Uterus (tissue), 4 donors: ENCODE data around the gene SLIT3. TPM values are rescaled to one million over a fixed set of nuclear protein-coding genes. Genes with fewer than 3 reads are reported as not detected.

Source experiments
- DNase-seq, 2 donors: peaks; one replicate each; pipeline ENCODE4 v3.0.0-alpha.2; 2019 to 2020
- H3K27ac ChIP-seq, 2 donors: fragments of 200-600 bp; sonication (generic); 1 replicate in 1 of 2; 2 replicates in 1 of 2; pipeline ENCODE4 v1.5.1; 2016 to 2018
- H3K27me3 ChIP-seq, 2 donors: fragments of 200-600 bp; sonication (generic); one replicate each; pipeline ENCODE4 v1.5.1; 2018 to 2019; ENCODE audit warnings: control low read depth in 1 of 2
- H3K36me3 ChIP-seq, 2 donors: fragments of 200-600 bp; sonication (generic); one replicate each; pipeline ENCODE4 v1.5.1; 2019; ENCODE audit warnings: control low read depth in 1 of 2
- H3K4me1 ChIP-seq, 2 donors: fragments of 200-600 bp; sonication (generic); one replicate each; pipeline ENCODE4 v1.5.1; 2018 to 2019; ENCODE audit warnings: control low read depth in 1 of 2
- H3K4me3 ChIP-seq, 2 donors: fragments of 200-600 bp; sonication (generic); 1 replicate in 1 of 2; 2 replicates in 1 of 2; pipeline ENCODE4 v1.5.1; 2018 to 2019; ENCODE audit warnings: mild to moderate bottlenecking in 1 of 2
- H3K9me3 ChIP-seq, 2 donors: fragments of 200-600 bp; sonication (generic); one replicate each; pipeline ENCODE4 v1.5.1; 2019; ENCODE audit warnings: control low read depth in 1 of 2
- CTCF ChIP-seq, 4 experiments: fragments of 200-600 bp in 2 of 4; fragments of 450-650 bp in 2 of 4; sonication (generic) in 2 of 4; IDR thresholded peaks; one replicate each; pipeline ENCODE4 v1.5.1; 2016 to 2019; ENCODE audit warnings: antibody characterized with exemption in 4 of 4, mild to moderate bottlenecking in 2 of 4, moderate library complexity in 1 of 4
- POLR2A ChIP-seq, 2 donors: fragments of 450-650 bp; IDR thresholded peaks; one replicate each; pipeline ENCODE4 v1.6.1; 2016; ENCODE audit warnings: antibody characterized with exemption in 2 of 2, mild to moderate bottlenecking in 1 of 2, moderate library complexity in 1 of 2
- intact Hi-C: fragments of 100-400 bp; cut with DNase I; formaldehyde crosslinking; loops from one replicate; pipeline ENCODE4 v1.15.1; 2023; ENCODE audit warnings: low total_unique reads
- total RNA-seq, 4 donors: library from RNA; depleted of rRNA in 3 of 4; stranded (reverse); fragments of >200 nt in 3 of 4; gene quantifications; one replicate each; pipeline versions ENCODE4 v1.1.0 to v1.2.4, GENCODE V29; 2014 to 2023
- donor health status: DM: yes; HTN: yes; CAD: no.

SLIT3 gene
- total RNA-seq, 4 donors from 2014 or later, result 9.4 to 62.2 (median 28.1) TPM

GRCh38 chr5:168705321-168705720, 595.6 kb downstream of the SLIT3 start:
- H3K9me3 ChIP-seq, result no peaks in the 10 kb centered on the region
- TF ChIP-seq POLR2A (IDR thresholded peaks at IDR 0.05), result no peak
- no peak for TF ChIP-seq CTCF (IDR thresholded peaks at IDR 0.05)
- DNase-seq, result no peak
- no peaks in the 10 kb centered on the region for H3K4me1 ChIP-seq
- H3K27ac ChIP-seq, result no peak overlapping the region
- intact Hi-C loops, result no loop called here
- H3K27me3 ChIP-seq, result no peaks in the 10 kb centered on the region
- H3K4me3 ChIP-seq, result no peak overlapping the region
- no peaks in the 10 kb centered on the region for H3K36me3 ChIP-seq

- no peaks in the 10 kb centered on the region for H3K27me3 ChIP-seq
- intact Hi-C loops, result no loop called here
- H3K4me3 ChIP-seq, result no peak overlapping the region
- no peaks in the 10 kb centered on the region for H3K36me3 ChIP-seq
- H3K9me3 ChIP-seq, result no peaks in the 10 kb centered on the region
- DNase-seq, result no peak
- H3K4me1 ChIP-seq, result peaks cover 0 to 4% of the 10 kb centered on the region in 2 donors
- no peak overlapping the region for H3K27ac ChIP-seq
- no peak for TF ChIP-seq CTCF (IDR thresholded peaks at IDR 0.05)
- TF ChIP-seq POLR2A (IDR thresholded peaks at IDR 0.05), result no peak
These were observed 598.4 kb downstream of the SLIT3 start for GRCh38 chr5:168702511-168702910.

GRCh38 chr5:168701641-168702040, 599.3 kb downstream of the SLIT3 start:
- no peaks in the 10 kb centered on the region for H3K36me3 ChIP-seq
- no peak overlapping the region for H3K27ac ChIP-seq
- TF ChIP-seq POLR2A (IDR thresholded peaks at IDR 0.05) (no peak), CTCF (IDR thresholded peaks at IDR 0.05) (no peak)
- no peaks in the 10 kb centered on the region for H3K27me3 ChIP-seq
- intact Hi-C loops, result no loop called here
- no peak overlapping the region for H3K4me3 ChIP-seq
- peaks cover 0 to 4% of the 10 kb centered on the region in 2 donors for H3K4me1 ChIP-seq
- no peak for DNase-seq
- H3K9me3 ChIP-seq, result no peaks in the 10 kb centered on the region

- intact Hi-C loops, result no loop called here
- Histone ChIP-seq H3K4me1 (peaks cover 0 to 4% of the 10 kb centered on the region in 2 donors), H3K9me3 (no peaks in the 10 kb centered on the region), H3K4me3 (no peak overlapping the region), H3K27me3 (no peaks in the 10 kb centered on the region), H3K27ac (no peak overlapping the region), H3K36me3 (no peaks in the 10 kb centered on the region)
- TF ChIP-seq POLR2A (IDR thresholded peaks at IDR 0.05) (no peak), CTCF (IDR thresholded peaks at IDR 0.05) (no peak)
- peak in 1 of 2 donors; percentile 23 for DNase-seq
These were observed 601.9 kb downstream of the SLIT3 start for GRCh38 chr5:168699002-168699401.

- DNase-seq, result no peak
- intact Hi-C loops, result no loop called here
- Histone ChIP-seq H3K27ac (no peak overlapping the region), H3K9me3 (no peaks in the 10 kb centered on the region), H3K36me3 (no peaks in the 10 kb centered on the region), H3K27me3 (no peaks in the 10 kb centered on the region), H3K4me1 (peaks cover 0 to 4% of the 10 kb centered on the region in 2 donors), H3K4me3 (no peak overlapping the region)
- TF ChIP-seq POLR2A (IDR thresholded peaks at IDR 0.05) (no peak), CTCF (IDR thresholded peaks at IDR 0.05) (no peak)
These were observed 603.8 kb downstream of the SLIT3 start for GRCh38 chr5:168697034-168697720.
